ENCODE data around the gene CXorf65.

The CXorf65 gene

DNA sequence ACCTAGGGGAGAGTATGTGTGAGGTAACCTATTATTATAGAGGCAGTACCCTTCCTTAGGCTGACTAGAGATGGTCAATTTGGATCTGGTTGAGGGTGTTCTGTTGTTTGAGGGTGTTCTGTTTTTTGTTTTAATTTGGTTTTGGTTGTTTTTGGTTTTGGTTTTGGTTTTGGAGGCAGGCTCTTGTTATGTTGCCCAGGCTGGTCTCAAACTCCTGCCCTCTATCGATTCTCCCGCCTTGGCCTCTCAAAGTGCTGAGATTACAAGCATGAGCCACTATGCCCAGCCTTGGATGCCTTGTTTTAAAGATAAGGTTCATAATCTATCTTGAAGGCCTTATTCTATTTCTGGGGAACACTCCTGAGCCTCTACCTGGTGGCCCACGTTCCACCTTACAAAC, 912 bp downstream of the CXorf65 start:
- no peak for DNase-seq

DNA sequence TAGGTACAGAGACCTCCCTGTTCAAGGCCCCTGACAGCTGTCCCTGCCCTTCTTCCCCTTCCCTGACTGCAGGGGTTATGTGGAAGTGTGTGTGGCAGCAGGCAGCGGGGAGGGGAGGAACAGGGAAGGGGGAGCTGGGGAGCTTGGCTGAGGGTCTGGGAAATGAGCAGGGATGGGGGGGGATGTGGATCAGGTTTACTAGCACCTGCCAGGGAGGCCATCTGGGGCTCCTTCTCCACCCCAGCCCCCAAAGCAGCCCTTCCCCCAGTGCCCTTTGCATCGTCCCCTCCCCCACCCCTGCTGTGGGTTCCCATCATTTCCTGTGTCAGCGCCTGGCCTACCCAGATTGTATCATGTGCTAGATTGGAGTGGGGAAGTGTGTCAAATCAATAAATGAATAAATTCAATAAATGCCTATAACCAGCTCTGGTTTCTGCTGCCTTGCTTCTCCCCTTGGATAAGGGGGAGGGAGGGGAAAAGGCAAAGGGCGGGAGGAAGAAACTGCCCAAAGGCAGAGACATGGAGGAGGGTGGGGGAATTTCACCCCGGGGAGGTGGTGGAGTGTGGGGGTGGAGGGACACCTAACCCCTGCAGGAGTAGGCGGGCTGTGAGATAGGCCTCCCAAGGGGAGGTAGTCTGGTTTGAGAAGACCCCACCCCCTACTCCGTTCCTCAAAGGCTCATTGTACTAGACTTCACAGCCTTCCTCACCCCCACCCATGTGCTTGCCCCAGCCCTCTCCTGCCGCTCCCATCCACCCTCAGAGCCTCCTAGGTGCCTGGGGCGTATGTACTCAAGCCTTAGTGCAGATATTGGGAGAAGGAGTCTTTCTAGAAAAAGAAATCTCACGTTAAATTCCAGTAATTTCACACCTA, 3.2 kb downstream of the CXorf65 start:
- peak; percentile 56 for DNase-seq

DNA sequence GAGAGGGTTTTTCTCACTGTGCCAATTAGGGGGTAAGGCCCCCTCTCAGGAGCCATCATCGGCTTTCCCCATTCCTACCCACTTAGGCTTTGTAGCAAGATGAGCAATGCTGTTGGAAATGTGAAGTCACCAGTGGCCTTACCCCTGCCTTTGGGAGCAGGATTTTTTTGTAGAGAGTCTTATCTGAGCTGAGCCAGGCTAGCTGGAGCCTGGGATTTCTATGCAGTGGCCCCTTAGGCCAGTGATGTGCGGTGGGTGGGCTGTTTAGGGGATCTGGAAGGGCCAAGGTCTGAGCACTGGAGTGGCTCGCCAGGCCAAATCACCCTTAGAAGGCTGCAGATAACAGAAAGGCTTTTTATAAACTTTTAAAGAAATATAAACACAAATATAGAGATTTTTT, 4.2 kb downstream of the CXorf65 start:
- no peak for DNase-seq

DNA sequence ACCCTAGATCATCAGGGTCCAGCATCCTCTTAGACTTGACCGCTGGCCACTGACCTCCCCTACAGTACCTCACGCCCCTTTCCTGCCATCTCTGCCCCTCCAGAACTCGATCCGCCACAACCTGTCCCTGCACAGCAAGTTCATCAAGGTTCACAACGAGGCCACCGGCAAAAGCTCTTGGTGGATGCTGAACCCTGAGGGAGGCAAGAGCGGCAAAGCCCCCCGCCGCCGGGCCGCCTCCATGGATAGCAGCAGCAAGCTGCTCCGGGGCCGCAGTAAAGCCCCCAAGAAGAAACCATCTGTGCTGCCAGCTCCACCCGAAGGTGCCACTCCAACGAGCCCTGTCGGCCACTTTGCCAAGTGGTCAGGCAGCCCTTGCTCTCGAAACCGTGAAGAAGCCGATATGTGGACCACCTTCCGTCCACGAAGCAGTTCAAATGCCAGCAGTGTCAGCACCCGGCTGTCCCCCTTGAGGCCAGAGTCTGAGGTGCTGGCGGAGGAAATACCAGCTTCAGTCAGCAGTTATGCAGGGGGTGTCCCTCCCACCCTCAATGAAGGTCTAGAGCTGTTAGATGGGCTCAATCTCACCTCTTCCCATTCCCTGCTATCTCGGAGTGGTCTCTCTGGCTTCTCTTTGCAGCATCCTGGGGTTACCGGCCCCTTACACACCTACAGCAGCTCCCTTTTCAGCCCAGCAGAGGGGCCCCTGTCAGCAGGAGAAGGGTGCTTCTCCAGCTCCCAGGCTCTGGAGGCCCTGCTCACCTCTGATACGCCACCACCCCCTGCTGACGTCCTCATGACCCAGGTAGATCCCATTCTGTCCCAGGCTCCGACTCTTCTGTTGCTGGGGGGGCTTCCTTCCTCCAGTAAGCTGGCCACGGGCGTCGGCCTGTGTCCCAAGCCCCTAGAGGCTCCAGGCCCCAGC, 5.7 kb downstream of the CXorf65 start:
- no peak for DNase-seq

DNA sequence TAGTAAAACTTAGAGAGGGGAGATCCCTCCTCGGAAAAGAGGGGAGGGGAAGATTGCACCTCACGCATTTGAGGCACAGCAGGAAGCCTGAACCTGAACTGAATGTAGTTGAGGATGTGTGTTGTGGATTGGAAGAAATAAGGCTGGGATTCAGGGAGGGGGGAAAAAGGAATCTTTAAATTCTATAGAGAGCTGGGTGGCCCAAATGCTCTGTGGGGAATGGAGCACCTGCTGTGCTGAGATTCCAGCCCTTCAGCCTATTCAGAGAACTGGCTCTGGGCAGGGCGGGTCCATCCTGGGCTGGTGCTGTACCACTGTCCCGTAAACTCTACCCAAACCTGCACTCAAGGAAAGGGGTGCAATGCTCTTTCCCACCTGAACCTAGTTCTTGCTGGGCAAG, 6.8 kb downstream of the CXorf65 start:
- DNase-seq = no peak

DNA sequence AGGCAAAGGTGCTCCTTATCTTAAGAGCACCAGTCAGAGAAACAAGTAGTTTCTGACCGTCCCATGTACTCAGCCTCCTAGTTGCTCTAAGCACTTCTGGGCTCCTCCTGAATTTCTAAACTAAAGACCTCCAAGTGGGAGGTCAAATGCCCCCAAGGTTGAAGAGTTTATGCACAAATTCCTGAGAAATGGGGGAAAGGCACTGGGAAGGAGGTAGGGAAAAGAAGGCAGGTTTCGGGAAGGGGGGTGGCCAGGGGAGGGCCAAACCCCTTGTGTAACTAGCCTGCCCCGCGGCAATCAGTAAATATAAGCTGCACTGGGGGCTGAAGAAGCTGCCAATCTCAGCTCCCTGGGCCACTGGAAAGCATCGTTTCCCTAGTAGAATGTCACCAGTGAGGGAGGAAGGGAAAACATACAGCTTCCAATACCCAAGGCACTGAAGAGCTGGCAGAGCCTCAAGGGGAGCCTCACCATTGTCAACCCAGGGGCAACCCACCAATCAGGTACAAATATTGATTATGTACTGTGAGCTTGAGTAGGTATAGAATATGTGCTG, 7.5 kb downstream of the CXorf65 start:
- no peak for DNase-seq

DNA sequence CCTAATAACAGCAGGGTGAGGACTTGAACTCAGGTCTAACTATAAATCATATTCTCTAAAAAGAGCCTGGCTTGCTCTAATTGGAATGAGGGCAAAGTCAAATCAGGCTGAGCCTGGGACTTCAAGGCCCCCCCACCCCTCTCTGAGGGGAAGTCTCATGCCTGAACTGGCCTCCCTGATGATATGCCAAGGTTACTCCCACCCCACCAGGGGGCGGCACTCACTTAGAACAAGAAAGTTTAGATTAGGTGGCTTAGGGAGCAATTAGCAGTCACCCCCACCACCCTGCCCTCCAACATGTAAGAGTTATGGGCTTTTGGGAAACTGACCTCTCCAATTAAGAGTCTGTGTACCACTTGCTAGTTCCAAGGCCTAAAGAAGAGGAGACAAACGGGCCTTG, 8.2 kb downstream of the CXorf65 start:
- peak; percentile 73 to 80 for DNase-seq

DNA sequence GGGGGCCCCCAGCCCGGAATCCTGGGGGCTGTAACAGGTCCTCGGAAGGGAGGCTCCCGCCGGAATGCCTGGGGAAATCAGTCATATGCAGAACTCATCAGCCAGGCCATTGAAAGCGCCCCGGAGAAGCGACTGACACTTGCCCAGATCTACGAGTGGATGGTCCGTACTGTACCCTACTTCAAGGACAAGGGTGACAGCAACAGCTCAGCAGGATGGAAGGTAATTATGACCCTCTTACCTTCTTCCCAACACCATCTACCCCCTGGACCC, 9.8 kb downstream of the CXorf65 start:
- no peak for DNase-seq

DNA sequence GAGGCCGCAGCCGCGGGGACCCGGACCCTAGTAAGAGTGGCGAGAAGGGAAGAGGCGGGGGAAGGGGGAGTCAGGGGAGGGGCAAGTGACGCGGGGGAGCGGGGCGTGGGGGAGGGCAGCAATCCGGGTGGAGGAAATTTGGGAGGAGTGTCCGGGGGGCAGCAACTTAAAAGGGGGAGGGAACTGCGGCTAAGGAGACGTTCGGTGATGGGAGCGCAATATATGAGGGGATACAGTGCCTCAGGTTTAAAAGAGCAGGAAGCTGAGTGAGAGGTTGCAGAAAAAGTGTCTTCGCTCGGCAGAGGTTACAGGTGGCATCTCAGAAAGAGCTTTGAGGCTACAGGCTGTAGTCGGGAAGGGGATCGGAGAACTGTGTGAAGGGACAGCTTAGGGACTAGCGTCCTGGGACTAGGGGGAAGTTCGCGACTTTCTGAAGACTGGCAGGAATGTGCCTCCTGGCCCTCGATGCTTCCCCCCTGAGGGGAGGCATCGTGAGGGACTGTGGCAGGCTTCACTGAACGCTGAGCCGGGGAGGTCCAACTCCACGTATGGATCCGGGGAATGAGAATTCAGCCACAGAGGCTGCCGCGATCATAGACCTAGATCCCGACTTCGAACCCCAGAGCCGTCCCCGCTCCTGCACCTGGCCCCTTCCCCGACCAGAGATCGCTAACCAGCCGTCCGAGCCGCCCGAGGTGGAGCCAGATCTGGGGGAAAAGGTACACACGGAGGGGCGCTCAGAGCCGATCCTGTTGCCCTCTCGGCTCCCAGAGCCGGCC, 10.4 kb downstream of the CXorf65 start:
- no peak for DNase-seq

DNA sequence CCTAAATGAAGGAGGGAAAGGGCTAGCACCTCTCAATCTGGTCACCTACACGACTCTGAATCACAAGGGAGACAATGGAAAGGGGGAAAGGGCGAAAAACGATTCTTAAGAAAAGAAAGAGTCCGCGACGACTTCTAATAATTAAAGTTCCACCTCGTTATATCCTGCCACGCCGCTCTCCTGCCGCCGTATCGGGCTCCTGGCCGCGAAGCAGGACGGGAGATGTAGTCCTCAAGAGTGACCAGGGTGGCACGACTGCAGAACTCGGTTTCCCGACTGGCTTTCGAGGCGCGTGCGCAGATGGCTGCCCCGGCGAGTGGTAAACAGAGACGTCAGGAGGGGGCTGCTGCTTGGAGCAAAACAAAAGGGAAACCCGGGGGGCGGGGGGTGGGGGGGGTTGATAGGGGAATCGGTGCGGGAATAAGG, 11.0 kb downstream of the CXorf65 start, which contains the start of gene FOXO4:
TSS of gene FOXO4 (plus strand) at position 297 of the 426 bp plus-strand sequence. CDS start 678 bp downstream, outside the sequence.
- peak; percentile 85 for DNase-seq

DNA sequence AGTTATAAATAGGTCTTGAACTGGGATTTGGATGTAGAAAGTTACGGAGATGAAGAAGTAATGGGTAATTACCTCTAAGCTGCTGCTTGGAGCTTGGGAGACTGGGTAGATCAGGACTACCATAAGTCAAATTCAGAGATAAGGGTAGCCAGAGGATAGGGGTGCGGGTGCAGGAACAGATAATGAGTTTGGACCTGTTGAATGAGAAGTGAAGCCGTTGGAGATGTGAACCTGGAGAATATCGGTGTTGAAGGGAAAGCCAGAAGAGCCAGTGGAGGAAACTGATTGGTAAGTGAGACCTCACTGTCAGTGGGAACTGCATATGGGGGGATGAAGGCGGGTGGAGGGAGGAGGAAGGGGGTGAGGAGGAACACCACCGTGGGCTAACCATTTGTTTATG, 11.5 kb downstream of the CXorf65 start:
- no peak for DNase-seq

DNA sequence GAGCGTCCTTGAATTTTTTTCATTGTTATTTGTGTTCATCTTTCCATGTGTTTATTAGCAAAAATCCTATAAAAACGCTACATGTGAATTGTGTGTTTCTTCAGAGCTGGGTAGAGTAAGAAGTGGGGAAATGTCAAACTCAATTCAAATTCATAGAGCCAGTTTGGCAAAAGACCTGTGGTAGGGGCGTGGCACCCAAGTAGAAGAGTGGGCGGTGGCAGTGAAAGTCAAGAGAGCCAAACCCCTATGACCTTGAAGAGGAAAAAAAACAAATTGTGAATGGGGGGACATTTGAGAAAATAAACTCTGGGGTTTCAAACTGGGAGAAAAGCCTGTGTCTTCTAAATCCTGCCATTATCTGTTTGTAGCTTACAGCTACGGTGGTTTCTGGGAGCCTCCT, 15.3 kb downstream of the CXorf65 start:
- DNase-seq = no peak

DNA sequence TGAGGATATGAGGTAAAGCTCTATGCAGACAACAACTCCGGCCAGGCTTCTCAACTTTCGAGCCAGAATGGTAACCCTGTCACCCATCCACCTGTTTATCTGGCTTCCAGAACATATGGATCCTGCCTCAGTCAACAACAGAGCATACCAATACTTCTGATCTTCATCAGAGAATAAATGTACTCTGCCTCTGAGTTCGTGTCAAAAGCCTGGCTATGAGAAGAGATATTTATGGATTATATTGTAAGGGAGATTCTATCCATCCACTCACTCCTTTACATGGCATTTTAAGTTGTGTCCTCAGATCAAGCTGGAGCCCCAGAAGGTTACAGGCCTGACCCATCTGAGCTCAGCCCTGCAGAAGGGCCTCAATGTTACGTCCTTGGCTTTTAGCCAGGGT, 20.6 kb downstream of the CXorf65 start:
- no peak for DNase-seq

DNA sequence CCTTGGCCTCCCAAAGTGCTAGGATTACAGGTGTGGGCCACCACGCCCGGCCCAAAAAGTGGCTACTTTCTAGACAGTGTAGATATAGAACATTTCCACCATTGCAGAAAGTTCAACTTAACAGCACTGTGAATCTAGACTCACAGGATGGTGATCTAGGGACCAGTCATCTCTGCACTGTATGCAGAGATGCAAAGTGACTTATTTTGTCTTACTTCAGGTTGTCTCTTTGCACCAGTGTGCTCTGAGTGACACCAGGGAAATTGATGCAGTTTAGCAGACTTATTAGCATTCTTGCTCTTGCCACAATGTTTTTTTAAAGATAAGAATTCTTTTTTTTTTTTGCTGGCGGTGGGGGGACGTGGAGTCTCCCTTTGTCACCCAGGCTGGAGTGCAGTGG, 23.7 kb downstream of the CXorf65 start:
- DNase-seq = no peak

DNA sequence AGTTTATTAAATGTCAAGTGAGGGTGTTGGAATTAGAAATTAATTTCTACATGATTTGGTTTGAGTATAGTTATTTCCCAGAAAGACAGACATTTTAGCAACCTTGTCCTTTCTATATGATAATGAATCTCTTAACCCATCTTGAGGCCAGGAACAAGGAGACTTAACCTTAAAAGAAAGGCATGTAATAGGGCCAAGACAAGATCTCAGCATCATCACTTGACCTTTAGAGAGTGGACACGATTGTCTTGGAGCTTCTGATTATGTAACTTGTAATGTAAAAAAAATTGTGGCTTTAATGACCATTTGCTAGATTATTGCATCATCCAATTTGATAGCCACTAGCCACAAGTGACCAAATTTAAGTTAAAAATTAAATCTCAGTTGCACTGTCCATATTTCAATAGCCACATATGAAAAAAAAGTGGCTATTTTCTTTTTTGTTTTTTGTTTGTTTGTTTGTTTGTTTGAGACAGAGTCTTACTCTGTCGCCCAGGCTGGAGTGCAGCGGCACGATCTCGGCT, 24.4 kb downstream of the CXorf65 start:
- no peak for DNase-seq

DNA sequence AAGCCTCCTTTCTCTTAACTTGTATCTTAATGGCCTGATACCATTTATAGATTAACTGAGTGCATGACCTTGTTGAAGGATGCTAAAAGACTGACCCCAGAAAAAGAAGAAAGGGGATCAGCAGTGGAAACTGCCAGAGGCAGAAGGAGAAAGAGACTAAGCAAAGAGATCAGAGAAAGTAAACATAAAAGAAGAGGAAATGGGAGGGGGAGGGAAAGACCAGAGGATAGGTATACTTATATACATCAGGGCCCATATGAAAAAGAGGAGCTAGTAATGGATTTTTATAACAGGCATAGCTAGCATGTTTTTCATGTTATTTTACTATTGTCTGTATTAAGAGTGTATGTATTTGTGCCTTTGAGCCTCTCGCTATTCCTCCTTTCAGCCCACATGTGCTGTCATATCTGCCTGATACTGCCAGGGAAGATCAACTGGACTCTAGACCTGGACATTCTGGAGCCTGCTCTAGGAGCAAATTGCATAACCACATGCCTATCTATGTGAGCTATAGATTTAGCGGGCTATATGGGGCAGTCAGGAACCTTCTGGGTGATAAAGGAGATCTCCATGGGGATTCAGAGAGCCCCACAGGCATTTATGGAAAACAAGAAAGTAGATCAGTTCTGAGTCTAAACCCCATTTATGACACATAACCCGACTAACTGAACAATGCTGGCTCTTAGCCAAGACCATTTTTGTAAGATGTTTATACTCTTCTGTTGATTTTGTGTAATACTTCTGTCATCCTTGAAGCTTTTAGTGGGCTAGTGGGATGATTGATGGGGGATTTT, 25.0 kb downstream of the CXorf65 start:
- no peak for DNase-seq

DNA sequence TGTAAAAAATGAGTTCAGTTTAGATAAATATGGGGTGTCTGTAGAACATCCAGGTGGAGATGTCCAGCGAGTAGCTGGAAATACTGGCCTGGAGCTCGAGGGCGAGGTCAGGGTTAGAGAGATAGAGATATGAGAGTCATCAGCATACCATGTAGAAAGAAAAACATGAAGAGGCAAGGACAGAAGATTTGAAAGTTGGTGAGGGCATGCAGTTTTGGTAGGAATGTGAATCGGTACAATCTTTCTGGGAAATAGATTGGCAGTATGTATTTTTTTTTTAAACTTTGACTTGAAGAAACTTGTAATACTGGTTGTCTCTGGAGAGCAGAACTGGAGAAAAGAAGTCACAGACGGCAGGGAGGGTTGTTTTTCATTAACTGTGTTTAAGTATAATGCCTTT, 36.0 kb downstream of the CXorf65 start:
- no peak for DNase-seq

DNA sequence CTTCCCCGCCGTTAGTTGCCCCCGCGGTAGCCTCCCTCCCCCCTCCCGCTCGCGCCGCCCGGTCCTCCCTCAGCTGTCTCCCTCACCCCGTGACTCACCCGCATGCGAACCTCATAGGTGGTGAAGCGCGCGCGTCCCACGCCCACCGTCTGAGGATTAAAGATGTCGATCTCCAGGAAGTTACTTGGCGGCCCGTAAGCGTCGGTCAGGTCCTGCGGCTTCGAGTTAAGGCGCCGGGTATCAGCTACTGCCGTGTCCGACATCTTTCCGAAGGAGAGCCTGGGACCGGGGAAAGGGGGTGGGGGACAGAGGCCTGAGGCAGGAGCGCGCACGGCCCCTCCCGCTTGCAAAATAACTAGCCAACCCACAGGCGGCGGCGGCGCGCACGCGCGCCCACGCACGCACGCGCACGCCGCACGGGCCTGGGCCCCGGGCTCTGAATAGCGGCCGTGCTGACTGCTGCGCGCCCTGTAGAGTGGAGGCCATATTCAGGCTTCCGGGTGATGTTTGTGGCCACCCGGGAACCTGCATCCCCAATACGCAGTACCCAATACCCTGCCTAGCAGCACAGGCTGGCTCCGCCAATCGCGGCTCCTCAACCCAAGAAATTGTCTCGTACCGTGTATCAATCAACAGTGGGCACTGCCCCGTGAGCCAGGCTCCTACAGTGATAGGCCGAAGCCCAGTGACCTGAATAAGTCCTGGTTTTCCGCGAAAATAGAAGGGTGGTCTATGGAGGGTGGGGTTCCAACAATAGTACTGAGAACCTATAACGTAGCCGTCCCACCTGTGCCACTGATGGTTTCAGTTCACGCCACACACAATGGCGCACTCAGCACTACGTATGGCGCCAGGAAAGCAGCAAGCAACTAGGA, 38.3 kb downstream of the CXorf65 start, which contains the start of gene SNX12:
TSS of gene SNX12 (minus strand) at position 291 of the 875 bp plus-strand sequence. CDS start at position 263, 28 bp downstream.
- DNase-seq = peak; percentile 83 to 84

DNA sequence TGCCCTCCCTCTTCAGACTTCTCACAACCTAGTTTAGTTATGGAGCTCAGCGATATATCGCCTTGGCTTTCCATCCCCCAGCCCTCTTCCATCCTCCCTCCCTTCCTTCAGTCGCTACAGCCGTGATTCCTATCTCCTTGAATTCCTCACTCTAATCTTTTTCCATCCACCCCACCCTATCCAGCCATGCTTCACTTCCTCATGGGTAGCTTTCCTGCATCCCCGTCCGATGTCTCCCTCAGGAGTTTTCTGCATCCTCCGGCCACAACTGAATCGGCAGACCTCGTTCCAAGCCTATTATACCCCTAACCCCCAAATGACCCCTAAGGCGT, 38.9 kb downstream of the CXorf65 start:
- no peak for DNase-seq

DNA sequence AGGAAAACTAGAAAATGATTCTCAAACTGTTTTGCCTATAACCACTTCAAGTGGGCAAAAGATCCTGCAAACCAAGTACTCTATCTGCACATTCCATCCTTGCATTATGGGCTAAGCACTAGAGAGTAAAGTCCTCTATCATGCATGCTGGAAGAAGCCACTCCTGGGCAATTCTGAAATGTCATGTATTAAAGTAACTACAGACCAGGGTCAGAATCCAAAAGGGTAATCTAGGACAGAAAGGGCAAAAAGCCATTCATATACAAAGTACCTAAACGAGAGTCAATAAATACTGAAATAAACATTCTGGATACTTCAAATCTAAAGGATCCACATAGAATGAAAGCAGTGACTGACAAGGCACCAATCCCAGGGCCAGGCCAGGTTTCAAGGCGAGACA, 39.5 kb downstream of the CXorf65 start:
- no peak for DNase-seq

DNA sequence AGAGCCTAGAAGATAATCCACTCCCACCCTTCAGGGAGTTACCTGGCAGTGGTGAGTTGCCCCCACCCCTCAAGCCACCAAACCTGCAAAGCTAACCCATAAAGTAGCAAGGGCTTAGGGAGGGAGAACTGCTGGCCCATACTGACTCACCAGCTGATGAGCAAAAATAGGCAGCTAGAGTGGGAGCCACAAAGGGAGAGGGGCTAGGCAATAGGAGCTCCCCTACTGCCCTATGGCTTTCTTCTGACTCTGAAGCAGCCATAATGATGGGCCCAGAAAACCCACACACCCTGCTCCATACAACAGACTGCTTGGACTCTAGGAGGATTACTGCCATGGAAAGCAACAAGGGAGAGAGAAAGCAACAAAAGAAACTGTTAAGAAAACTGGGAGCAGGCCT, 46.4 kb downstream of the CXorf65 start:
- DNase-seq = no peak
